Lung microvascular endothelial cell (primary cell): ENCODE measurements around the gene PLEKHA6. TPM values are rescaled to one million over a fixed set of nuclear protein-coding genes. Genes with fewer than 3 reads are reported as not detected.
A peak's percentile ranks its signal among the peaks of the same experiment; 100 is the strongest.

Experiments
- DNase-seq, 2 donors: peaks; one replicate each; pipeline versions ENCODE4 v3.0.0 to v3.0.0-alpha.2; 2010; ENCODE audit warnings: low read depth in 2 of 2
- total RNA-seq: library from RNA; depleted of rRNA; stranded (reverse); fragments of >200 nt; gene quantifications from 2 replicates; pipeline ENCODE4 v1.2.1, GENCODE V29; 2014

Gene PLEKHA6
- total RNA-seq, 1 donor from 2014 or later, result 0.40 TPM

DNA sequence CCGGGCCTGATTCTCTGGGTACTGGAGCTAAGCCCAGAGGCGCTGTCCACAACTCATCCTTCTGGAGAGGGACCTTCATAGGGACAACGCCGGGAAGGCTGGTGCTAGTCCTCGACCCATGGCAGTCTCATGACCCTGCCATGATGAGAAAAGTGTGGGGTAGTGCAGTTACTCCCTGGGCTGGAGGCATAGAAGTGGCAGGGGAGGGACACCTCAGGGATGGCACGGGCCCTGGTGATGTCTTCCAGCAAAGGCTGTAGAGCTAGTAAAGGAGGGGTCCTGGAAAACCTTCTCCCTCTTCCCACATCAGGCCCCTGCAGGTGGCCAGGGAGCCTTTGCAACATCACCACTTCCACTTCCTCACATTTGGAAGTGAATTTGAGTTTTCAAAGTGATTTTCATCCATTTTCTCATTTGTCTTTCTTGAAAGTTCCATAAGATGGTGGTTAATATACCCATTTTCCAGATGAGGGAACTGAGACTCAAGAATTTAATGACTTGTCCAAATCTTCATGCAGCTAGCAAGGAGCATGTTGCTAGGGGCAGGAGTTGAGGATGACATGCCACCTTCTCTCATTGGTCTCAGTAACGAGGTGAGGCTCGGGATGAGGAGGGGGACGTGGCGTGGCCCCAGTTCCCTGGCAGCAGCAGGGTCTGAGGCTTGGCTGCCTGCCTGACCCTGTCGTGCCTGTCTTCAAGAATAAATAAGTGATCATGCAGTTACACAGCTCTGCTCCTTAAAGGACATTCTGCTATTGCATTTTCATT lies 142.7 kb downstream of the PLEKHA6 start:
- no peak for DNase-seq

DNA sequence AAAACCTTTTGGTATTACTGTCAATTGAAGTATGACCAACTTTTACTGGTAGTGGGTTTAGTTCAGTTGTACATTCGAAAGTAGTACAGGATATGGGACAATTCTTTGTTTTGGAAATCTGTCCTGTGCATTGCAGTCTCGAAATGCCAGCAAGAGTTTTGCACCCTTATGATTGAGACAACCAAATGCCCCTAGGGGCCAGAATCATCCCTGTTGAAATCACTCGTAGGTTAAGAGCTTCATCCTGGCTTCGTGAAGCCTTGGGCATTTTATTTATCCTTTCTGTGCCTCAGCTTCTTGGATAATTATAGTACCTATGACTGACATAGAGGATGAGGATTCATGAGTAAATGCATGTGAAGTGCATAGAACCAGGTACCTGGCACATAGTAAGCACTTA lies 143.5 kb downstream of the PLEKHA6 start:
- DNase-seq, result no peak

GRCh38 chr1:204213668-204214662 lies 145.8 kb downstream of the PLEKHA6 start, which contains the start of gene GOLT1A:
TSS of gene GOLT1A (minus strand) at chr1:204213988. CDS start at chr1:204213906, 82 bp downstream.
- DNase-seq, result peak; percentile 72 to 80

DNA sequence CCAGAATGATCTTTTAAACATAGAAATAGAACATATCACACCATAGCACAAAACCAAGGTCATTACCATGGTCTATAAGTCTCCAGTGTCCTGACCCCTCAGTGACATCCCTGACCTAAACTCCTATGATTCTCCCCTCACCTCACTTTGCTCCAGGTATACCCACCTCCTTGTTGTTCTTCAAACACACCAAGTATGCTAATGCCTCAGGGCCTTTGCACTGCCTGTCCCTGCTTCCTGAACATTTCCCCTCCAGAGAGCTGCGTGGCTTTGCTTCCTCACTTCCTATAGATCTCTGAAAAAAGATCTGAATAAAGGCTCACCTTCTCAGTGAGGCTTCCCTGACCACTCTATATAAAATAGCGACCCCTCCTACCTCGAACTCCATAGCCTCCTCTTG lies 147.0 kb downstream of the PLEKHA6 start:
- DNase-seq, result no peak

DNA sequence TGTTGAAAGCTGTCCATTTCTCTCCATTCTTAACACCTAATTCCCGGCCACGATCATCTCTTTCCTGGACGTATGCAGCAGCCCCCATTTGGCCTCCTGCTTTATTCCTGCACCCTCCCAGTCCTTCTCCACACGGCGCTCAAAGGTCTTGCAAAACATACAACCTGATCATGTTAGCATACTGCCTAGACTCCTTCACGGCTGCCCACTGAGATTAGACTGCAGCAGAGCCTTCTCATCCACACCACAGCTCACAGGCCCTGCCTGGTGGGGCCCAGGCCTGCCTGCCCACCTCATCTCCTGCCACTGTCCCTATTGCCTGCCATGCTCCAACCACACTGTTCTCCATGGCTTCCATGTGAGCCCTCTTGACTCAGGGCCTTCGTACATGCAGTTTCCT lies 148.7 kb downstream of the PLEKHA6 start:
- DNase-seq, result no peak

DNA sequence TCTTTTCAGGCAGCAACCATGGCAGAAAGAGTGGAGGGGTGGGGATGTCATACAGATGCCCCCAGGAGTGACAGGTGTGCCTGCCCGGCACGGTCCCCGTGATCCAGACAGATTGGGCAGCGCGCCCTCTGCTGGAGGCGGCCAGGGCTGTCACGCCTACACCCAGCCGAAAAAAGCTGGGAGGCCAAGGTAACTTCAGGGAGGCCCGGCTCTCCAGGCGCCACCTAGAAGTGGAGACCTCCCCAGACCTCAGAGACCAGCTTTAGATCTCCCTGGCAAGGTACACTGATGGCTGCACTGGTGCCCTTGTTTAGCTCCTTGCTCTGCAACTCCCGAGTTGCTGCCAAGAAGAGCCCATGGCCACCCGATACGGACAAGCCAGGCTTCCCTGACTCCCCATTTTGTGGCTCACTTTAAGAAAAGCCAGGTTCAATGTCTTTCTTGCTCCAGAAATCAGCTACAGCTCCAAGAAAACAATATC lies 152.6 kb downstream of the PLEKHA6 start:
- DNase-seq, result peak; percentile 34 to 61

GRCh38 chr1:204206121-204206520 lies 153.6 kb downstream of the PLEKHA6 start:
- peak; percentile 18 to 48 for DNase-seq

GRCh38 chr1:204205486-204205885 lies 154.2 kb downstream of the PLEKHA6 start:
- DNase-seq, result no peak

GRCh38 chr1:204204944-204205343 lies 154.8 kb downstream of the PLEKHA6 start:
- DNase-seq, result no peak

DNA sequence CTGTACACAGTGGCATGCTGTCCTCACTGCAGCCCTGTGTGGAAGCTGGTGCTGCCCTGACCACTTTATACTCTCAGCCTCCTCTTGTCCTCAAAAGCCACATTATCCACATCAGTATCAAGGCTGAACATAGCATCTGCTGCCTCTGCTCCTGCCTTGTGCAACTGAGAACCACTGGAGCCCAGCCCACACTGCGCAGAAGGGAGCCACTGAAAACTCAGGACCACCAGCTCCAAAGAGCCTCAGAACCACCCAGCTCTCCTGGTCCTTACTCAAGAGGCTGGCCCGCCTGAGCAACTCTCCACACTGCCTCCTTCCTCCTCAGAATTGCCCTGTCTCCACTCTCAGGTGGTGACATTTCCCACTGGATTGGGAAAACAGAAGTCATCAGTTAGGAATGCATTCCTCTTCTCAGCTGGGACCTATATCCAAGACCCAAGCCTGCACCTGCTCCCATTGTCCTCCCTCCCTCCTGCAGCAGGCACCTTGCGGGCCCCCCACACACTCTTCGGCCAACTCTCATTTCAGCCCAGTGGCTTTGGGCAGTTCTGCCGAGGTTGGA lies 156.4 kb downstream of the PLEKHA6 start:
- DNase-seq, result no peak

- DNase-seq, result no peak
Measured at GRCh38 chr1:204202481-204202880, 157.2 kb downstream of the PLEKHA6 start.

DNA sequence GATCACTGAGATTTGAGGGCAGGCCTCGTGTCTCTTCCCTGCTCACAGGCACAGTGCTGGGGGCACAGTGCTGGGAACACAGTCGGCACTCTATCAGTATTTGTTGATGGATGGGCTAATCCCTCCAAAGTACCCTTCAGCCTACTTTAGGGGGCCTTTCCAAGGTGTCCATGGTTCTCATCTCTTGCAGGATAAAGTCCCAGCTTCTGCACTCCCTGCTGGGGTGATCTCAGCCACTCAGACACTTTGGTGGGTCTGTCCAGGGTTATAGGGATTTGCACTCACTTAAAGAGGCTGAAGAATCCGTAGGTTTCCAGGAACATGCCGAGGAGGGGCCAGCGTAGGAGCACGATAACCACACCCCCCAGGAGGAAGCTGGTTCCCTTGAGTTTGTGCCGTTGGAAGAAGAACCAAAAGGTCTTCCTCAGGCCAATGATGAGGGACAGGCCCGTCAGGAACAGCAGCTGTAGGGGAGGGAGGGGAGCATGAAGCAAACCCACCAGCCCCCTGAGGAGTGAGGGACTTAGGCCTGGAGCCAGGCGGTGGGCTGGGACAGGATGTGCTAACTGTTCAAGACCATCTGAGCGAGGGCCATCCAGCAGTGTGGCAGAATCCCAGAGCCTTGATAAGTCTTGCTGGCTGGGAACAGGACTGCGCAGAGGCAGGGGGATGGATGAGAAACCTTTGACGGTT lies 158.2 kb downstream of the PLEKHA6 start:
- DNase-seq, result no peak

- no peak for DNase-seq
Measured at GRCh38 chr1:204199579-204199978, 160.2 kb downstream of the PLEKHA6 start.

DNA sequence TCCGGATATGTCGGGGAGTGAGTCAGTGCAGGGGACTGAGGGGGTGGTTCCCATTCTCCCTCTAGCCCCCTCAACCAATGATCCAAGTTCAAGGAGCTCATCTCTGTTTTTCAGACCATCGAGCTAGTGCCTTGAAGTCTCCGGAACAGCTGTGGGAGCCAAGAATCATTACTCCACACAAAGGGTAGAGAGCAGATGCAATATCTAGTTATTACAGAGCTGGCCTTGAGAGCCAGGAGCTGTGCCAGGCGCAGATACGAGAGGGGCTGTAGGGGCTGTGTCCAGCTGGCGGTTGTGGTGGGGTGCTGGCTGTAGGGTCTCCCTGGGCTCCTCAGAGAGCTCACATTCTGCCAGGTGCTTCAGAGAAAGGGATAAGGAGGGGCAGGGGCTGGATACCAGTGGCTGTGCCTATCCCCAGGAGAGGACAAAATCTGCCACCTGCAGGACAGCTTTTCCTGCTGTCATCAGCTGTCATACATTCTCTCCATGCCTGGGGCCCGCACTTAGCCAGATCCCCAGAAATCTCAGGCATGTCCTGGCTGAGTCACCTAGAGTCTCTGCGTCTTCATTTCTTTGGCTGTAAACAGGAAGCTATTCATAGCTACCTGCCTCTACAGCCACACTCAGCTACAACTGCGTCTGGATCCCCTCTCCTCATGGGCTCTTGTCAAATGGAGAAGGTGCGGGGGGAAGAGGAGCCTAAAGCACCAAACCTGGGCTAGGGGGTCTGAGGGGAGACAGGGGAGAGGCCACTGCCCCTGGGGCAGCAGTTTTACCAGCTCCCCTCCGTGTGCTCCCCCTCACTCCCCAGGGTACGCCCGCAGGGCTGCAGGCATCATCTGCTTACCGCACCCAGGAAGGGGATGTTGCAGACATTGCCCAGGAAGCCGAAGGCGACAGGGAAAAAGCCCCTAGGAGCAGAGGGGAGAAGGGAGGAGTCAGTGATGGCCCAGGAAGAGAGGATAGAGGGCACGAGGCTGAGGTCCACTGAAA lies 161.1 kb downstream of the PLEKHA6 start:
- peak; percentile 57 to 87 for DNase-seq

DNA sequence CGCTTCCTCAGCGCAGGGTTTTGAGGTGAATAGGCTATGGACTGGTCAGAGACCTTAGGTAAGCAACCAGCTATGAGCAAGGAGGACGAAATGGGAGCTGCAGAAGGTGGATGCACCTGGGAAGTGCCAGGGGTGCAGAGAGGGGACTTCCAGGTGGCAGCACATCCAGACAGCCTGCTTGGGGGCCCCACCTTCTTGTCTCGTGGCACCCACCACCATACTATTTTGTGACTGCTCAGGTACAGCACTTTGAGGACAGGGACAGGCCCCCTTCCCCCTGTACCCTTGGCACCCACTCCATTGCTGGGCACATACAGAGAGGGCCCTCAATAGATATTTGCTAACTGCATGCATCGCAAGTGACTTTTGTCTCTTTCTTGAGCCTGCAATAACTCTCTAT lies 162.7 kb downstream of the PLEKHA6 start:
- DNase-seq, result no peak

GRCh38 chr1:204196068-204196795 lies 163.5 kb downstream of the PLEKHA6 start, which contains the start of gene KISS1:
TSS of gene KISS1 (minus strand) at chr1:204196491. CDS start at chr1:204192876, 3,615 bp downstream.
- DNase-seq, result no peak

GRCh38 chr1:204194771-204195170 lies 165.0 kb downstream of the PLEKHA6 start:
- no peak for DNase-seq

DNA sequence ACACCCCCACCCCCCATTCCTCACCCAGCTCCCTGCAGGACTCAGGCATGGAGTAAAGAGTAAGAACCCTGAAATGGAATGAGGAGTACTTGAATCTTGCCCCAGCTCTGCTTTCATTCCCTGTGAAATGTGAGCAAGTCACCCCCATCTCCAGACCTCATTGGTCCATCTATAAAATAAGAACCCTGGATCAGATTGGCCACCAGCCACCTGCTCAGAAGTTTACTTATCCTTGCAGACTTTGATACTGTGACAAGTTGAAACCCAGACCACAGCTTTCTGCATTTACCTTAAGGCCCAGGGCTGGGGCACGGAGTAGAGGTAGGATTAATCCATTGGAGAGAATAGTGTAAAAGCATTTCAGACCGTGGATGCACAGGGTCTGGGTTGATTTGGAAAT lies 165.6 kb downstream of the PLEKHA6 start:
- no peak for DNase-seq
